Erythroblast (primary cell): Measurements from ENCODE around the gene PDE10A.

ENCODE experiments used
- DNase-seq, 2 experiments: peaks; one replicate each; lab custom pipeline; 2025; lab: John Stamatoyannopoulos, UW
- GATA1 ChIP-seq: IDR thresholded peaks from 2 replicates; pipeline ENCODE4 v1.6.1; 2011; ENCODE audit warnings: low read depth, mild to moderate bottlenecking, control low read depth, low read length, moderate library complexity
- POLR2A ChIP-seq: IDR thresholded peaks from 2 replicates; pipeline ENCODE4 v1.6.1; 2011; ENCODE audit warnings: mild to moderate bottlenecking, low read length

The PDE10A gene

GRCh38 chr6:165655191-165655590, 7.8 kb downstream of the PDE10A start:
- no peak for TF ChIP-seq GATA1
- TF ChIP-seq POLR2A = no peak

GRCh38 chr6:165654144-165654543, 8.9 kb downstream of the PDE10A start:
- no peak for DNase-seq
- TF ChIP-seq GATA1 (no peak), POLR2A (no peak)

More at GRCh38 chr6:165655191-165655590, 7.8 kb downstream of the PDE10A start:
- no peak for DNase-seq

GRCh38 chr6:165653607-165654006, 9.4 kb downstream of the PDE10A start:
- DNase-seq = no peak
- no peak for TF ChIP-seq GATA1

GRCh38 chr6:165653196-165653595, 9.8 kb downstream of the PDE10A start:
- no peak for DNase-seq
- TF ChIP-seq POLR2A = no peak

- TF ChIP-seq POLR2A (no peak), GATA1 (no peak)
- no peak for DNase-seq
Observed at GRCh38 chr6:165652766-165653165, 10.3 kb downstream of the PDE10A start.

- no peak for DNase-seq
- no peak for TF ChIP-seq POLR2A
- no peak for TF ChIP-seq GATA1
Observed at GRCh38 chr6:165649166-165650137, 13.6 kb downstream of the PDE10A start.

- no peak for TF ChIP-seq POLR2A
- TF ChIP-seq GATA1 = no peak
- no peak for DNase-seq
Observed at GRCh38 chr6:165647041-165647440, 16.0 kb downstream of the PDE10A start.

GRCh38 chr6:165645919-165646318, 17.1 kb downstream of the PDE10A start:
- TF ChIP-seq GATA1 (no peak), POLR2A (no peak)
- DNase-seq = no peak

- DNase-seq = no peak
- TF ChIP-seq GATA1 (no peak), POLR2A (no peak)
Observed at GRCh38 chr6:165644586-165645266, 18.3 kb downstream of the PDE10A start.

GRCh38 chr6:165643015-165643414, 20.0 kb downstream of the PDE10A start:
- TF ChIP-seq POLR2A = no peak
- no peak for TF ChIP-seq GATA1
- DNase-seq = no peak

- no peak for TF ChIP-seq POLR2A
- TF ChIP-seq GATA1 = no peak
- DNase-seq = no peak
Observed at GRCh38 chr6:165641672-165642156, 21.3 kb downstream of the PDE10A start.

GRCh38 chr6:165640806-165641205, 22.2 kb downstream of the PDE10A start:
- TF ChIP-seq POLR2A = no peak
- TF ChIP-seq GATA1 = no peak
- DNase-seq = no peak

- TF ChIP-seq GATA1 (no peak), POLR2A (no peak)
- DNase-seq = no peak
Observed at GRCh38 chr6:165638530-165638929, 24.5 kb downstream of the PDE10A start.

GRCh38 chr6:165637586-165637985, 25.5 kb downstream of the PDE10A start:
- DNase-seq = no peak
- TF ChIP-seq GATA1 (no peak), POLR2A (no peak)
